ENCODE data around the gene COL1A2. TPM values are rescaled to one million over a fixed set of nuclear protein-coding genes. Genes with fewer than 3 reads are reported as not detected.

The COL1A2 gene
- total and polyA plus RNA-seq, 2 of the 8 experiments (the other 6 are each of a cell fraction or from before 2014, with no cell fraction given), result 45.2 to 87.2 TPM

DNA sequence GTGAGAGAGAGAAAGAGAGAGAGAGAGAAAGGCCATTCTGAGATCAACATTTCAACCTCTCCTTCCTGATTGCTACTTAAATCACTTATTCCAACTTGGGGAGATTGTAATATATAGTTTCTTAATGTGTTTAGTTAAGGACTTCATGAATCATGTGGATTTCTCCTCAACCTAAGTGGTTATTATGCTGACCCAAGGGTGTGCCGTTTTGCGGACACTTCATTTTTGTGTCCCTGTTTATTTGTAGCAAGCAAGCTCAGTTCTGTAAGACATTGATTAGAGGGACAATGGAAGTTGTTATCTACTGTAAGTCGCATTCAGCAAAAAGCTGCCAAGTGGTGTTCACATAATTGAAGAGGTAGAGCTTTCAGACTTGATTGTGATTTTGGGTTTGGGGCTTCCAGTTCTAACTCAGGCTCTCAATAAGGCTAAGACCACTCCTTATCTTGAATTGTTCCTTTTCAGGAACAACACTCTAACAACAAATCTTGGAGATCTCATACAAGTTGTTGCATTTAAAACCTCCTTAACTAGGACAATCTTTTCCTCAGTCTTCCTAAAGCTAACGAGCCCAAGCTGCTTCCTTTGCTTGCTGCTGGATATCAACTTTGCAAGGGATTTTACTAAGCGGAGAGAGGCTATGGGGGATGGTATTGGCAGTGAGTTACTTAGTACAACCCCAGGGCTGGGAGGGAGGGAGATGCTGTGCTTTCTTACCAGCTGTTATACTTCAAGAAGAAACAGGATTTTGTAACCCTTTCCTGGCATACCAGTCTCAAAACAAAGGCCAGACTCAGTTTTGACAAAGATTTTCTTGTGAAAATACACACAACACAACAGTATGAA lies 19.8 kb upstream of the COL1A2 start:
- Histone ChIP-seq H3K4ac (replicated peaks; ENCODE audit: insufficient read length, low read depth, low read length) (no peak overlapping the region), H3K23ac (ENCODE audit: insufficient read length) (no peak overlapping the region), H3K14ac (ENCODE audit: insufficient read length) (no peak overlapping the region), H3K4me2 (ENCODE audit: insufficient read depth in 1 of 2, low read depth in 2 of 2, low read length in 2 of 2) (peak overlapping the region; percentile 60 to 61), H3K79me1 (ENCODE audit: low read depth, low read length) (no peaks in the 10 kb centered on the region), H4K8ac (ENCODE audit: extremely low read depth, insufficient read depth, low read length) (no peak overlapping the region), H4K91ac (replicated peaks; ENCODE audit: insufficient read length, low read length) (peak overlapping the region; percentile 1), H3K27me3 (replicated peaks in 1 of 4; ENCODE audit: control insufficient read depth in 3 of 4, extremely low read depth in 1 of 4, insufficient read depth in 3 of 4, low read length in 3 of 4) (no peaks in the 10 kb centered on the region), H3K4me3 (ENCODE audit: extremely low read depth in 1 of 4, insufficient read depth in 2 of 4, low read depth in 3 of 4, low read length in 4 of 4) (peak overlapping the region in 1 of 4 experiments; percentile 35; a peak in 3 of 8 replicates), H2BK120ac (replicated peaks; ENCODE audit: low read depth, low read length) (no peak overlapping the region), H3K56ac (replicated peaks; ENCODE audit: insufficient read length, low read depth, low read length) (no peak overlapping the region), H2BK5ac (ENCODE audit: low read depth, low read length) (no peak overlapping the region), H2AFZ (ENCODE audit: low read length) (peak overlapping the region; percentile 70; the same call in 1 of the 2 replicates), H2BK20ac (ENCODE audit: low read length) (peak overlapping the region; percentile 6; the same call in 1 of the 2 replicates), H2AK5ac (ENCODE audit: low read depth, low read length) (no peak overlapping the region), H3K9ac (replicated peaks in 1 of 4; ENCODE audit: extremely low read depth in 1 of 4, low read depth in 3 of 4, low read length in 3 of 4) (no peak overlapping the region), H3K36me3 (ENCODE audit: control insufficient read depth in 2 of 4, insufficient read depth in 4 of 4, low read length in 3 of 4) (no peaks in the 10 kb centered on the region; a peak in 1 of 8 replicates), H3K27ac (ENCODE audit: low read depth, low read length) (no peak overlapping the region), H4K20me1 (replicated peaks in 1 of 2; ENCODE audit: control insufficient read depth in 1 of 2, insufficient read depth in 2 of 2, low read length in 2 of 2) (no peaks in the 10 kb centered on the region), H2BK12ac (ENCODE audit: low read depth, low read length) (no peak overlapping the region), H3K79me2 (ENCODE audit: control insufficient read depth in 1 of 2, insufficient read depth in 2 of 2, low read length in 2 of 2) (no peaks in the 10 kb centered on the region), H3K18ac (ENCODE audit: extremely low read depth, low read length) (no peak overlapping the region; the same call in 1 of the 2 replicates), H3K4me1 (replicated peaks in 1 of 4; ENCODE audit: control insufficient read depth in 3 of 4, insufficient read depth in 4 of 4, low read length in 3 of 4) (peaks cover 0 to 10% (median 3%) of the 10 kb centered on the region in 4 experiments; a peak in 5 of 7 replicates), H2BK15ac (ENCODE audit: low read length) (peak overlapping the region; percentile 3; the same call in 1 of the 2 replicates), H4K5ac (ENCODE audit: insufficient read length, low read depth, low read length) (peak overlapping the region; percentile 48), H3K23me2 (ENCODE audit: low read depth, low read length) (no peaks in the 10 kb centered on the region), H3K9me3 (ENCODE audit: insufficient read depth in 2 of 2, low read depth in 1 of 2, low read length in 1 of 2) (no peaks in the 10 kb centered on the region)
- ChIA-PET POLR2A (ENCODE audit: partially characterized antibody) (interaction anchor here (0.6 kb wide), 1 partner anchor 86 kb away, joined by 3 read pairs; no protein-coding TSS in a partner anchor), CTCF (ENCODE audit: partially characterized antibody) (interaction anchor here (1.4 to 2.1 kb wide), 3 partner anchors 20 to 86 kb away, joined by 3 to 9 read pairs (median 9); partner anchors contain the start of gene COL1A2)
- FAIRE-seq, result peak; percentile 79
- DNase-seq (ENCODE audit: low read depth in 1 of 2, low spot score in 2 of 2), result no peak
- 53% methylated on average over 5 of the region's 5 CpGs; no CpG with 5 or more reads in 1 of the 2 experiments for WGBS, 2 experiments (ENCODE audit: extremely low coverage in 1 of 2, insufficient coverage in 1 of 2, insufficient read length in 1 of 2, insufficient replicate concordance in 2 of 2, low coverage in 1 of 2, low lambda C conversion rate in 2 of 2, missing lambda C conversion rate in 1 of 2)
- TF ChIP-seq BACH1 (IDR thresholded peaks at IDR 0.05; ENCODE audit: low read length) (no peak), HDAC2 (IDR thresholded peaks at IDR 0.05; ENCODE audit: borderline replicate concordance in 1 of 2, low read depth in 2 of 2, low read length in 2 of 2) (no peak), TEAD4 (IDR thresholded peaks at IDR 0.05; ENCODE audit: low read depth, low read length) (0 out of 2 replicates have a peak, but pooled peaks have one; percentile 1), KDM4A (IDR thresholded peaks at IDR 0.05; ENCODE audit: low read depth, low read length, severe bottlenecking) (no peak), JUND (IDR thresholded peaks at IDR 0.05; ENCODE audit: low read length) (no peak), TAF7 (optimal IDR thresholded peaks at IDR 0.05; ENCODE audit: borderline replicate concordance, low read depth, low read length) (no peak), CREB1 (IDR thresholded peaks at IDR 0.05) (no peak), CBX5 (IDR thresholded peaks at IDR 0.05; ENCODE audit: low read depth, low read length) (no peak), SIN3A (conservative IDR thresholded peaks at IDR 0.05 in 1 of 2, IDR thresholded peaks at IDR 0.05 in 1 of 2; ENCODE audit: low read depth in 1 of 2, low read length in 2 of 2) (0 out of 4 replicates have a peak, but pooled peaks have one; percentile 45 to 49), ZNF274 (IDR thresholded peaks at IDR 0.05; ENCODE audit: borderline replicate concordance, extremely low read depth, low read length) (no peak), EZH2 (IDR thresholded peaks at IDR 0.05; ENCODE audit: low read depth, low read length, severe bottlenecking) (no peak)
